Neural progenitor cell (in vitro differentiated cells): ENCODE results near the gene SCN8A.

Experiments used
- EZH2 ChIP-seq: fragments of 200-600 bp; sonication (generic); IDR thresholded peaks from 2 replicates; pipeline ENCODE4 v1.6.1; 2017; ENCODE audit warnings: antibody characterized with exemption, mild to moderate bottlenecking, moderate library complexity
- EZH2phosphoT487 ChIP-seq: fragments of 200-600 bp; sonication (generic); IDR thresholded peaks from 2 replicates; pipeline ENCODE4 v1.6.1; 2017; ENCODE audit warnings: antibody characterized with exemption
- TF ChIP-seq, protein P1 (sequence below): fragments of 200-600 bp; sonication (generic); IDR thresholded peaks from 2 replicates; pipeline ENCODE4 v1.5.1; 2017; ENCODE audit warnings: antibody characterized with exemption, mild to moderate bottlenecking

DNA sequence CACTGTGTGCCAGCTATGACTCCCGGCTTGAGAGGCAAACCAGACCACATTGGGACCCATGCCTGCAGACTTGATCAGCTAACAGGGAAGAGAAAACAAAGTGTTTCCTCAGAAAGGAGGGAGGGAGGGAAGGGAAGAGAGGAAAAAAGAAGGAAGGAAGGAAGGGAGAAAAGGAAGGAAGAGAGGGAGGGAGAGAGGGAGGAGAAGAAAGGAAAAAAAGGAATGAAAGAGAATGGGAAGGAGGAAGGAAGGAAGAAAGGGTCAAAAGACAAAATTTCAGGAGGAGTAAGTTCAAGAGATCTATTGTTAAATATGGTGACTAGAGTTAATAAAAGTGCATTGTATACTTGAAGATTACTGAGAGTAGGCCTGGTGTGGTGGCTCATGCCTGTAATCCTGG is 238.6 kb downstream of the SCN8A start:
- TF ChIP-seq, protein P1, sequence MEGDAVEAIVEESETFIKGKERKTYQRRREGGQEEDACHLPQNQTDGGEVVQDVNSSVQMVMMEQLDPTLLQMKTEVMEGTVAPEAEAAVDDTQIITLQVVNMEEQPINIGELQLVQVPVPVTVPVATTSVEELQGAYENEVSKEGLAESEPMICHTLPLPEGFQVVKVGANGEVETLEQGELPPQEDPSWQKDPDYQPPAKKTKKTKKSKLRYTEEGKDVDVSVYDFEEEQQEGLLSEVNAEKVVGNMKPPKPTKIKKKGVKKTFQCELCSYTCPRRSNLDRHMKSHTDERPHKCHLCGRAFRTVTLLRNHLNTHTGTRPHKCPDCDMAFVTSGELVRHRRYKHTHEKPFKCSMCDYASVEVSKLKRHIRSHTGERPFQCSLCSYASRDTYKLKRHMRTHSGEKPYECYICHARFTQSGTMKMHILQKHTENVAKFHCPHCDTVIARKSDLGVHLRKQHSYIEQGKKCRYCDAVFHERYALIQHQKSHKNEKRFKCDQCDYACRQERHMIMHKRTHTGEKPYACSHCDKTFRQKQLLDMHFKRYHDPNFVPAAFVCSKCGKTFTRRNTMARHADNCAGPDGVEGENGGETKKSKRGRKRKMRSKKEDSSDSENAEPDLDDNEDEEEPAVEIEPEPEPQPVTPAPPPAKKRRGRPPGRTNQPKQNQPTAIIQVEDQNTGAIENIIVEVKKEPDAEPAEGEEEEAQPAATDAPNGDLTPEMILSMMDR = no peak
- no peak for TF ChIP-seq EZH2
- TF ChIP-seq EZH2phosphoT487 = no peak
